Measurements from ENCODE around the gene USP16.
"Not testable (repeated sequence)": the region's sequence is repeated elsewhere in the genome, so short reads cannot be mapped to it uniquely, and the experiment has no call there.

USP16 gene

GRCh38 chr21:29005696-29006095 is 18.8 kb upstream of the USP16 start:
- no peaks in the 10 kb centered on the region for H3K27me3 ChIP-seq (ENCODE audit: insufficient read depth, low read length)
- no peaks in the 10 kb centered on the region for H3K79me2 ChIP-seq (ENCODE audit: control insufficient read depth, insufficient read depth, low read length, unreplicated experiment)
- no peak overlapping the region for H3K27ac ChIP-seq (ENCODE audit: low read depth, low read length)
- H3K4me3 ChIP-seq (ENCODE audit: low read depth, low read length), result no peak overlapping the region
- no peaks in the 10 kb centered on the region for H3K36me3 ChIP-seq (ENCODE audit: insufficient read depth, low read length)
- H2AFZ ChIP-seq (ENCODE audit: low read length, unreplicated experiment), result no peak overlapping the region
- no peaks in the 10 kb centered on the region for H3K4me1 ChIP-seq (ENCODE audit: control insufficient read depth, insufficient read depth, low read length, unreplicated experiment)

- Histone ChIP-seq H3K4me1 (ENCODE audit: control insufficient read depth, insufficient read depth, low read length, unreplicated experiment) (no peaks in the 10 kb centered on the region), H3K4me3 (ENCODE audit: low read depth, low read length) (no peak overlapping the region), H3K36me3 (ENCODE audit: insufficient read depth, low read length) (no peaks in the 10 kb centered on the region), H3K27ac (ENCODE audit: low read depth, low read length) (no peak overlapping the region), H3K27me3 (ENCODE audit: insufficient read depth, low read length) (no peaks in the 10 kb centered on the region), H3K79me2 (ENCODE audit: control insufficient read depth, insufficient read depth, low read length, unreplicated experiment) (no peaks in the 10 kb centered on the region), H2AFZ (ENCODE audit: low read length, unreplicated experiment) (no peak overlapping the region)
Observed at GRCh38 chr21:29007135-29007534, 17.3 kb upstream of the USP16 start.

- no peaks in the 10 kb centered on the region for H3K27me3 ChIP-seq (ENCODE audit: insufficient read depth, low read length)
- no peak overlapping the region for H2AFZ ChIP-seq (ENCODE audit: low read length, unreplicated experiment)
- H3K4me3 ChIP-seq (ENCODE audit: low read depth, low read length), result no peak overlapping the region
- no peaks in the 10 kb centered on the region for H3K4me1 ChIP-seq (ENCODE audit: control insufficient read depth, insufficient read depth, low read length, unreplicated experiment)
- no peak overlapping the region for H3K27ac ChIP-seq (ENCODE audit: low read depth, low read length)
- H3K79me2 ChIP-seq (ENCODE audit: control insufficient read depth, insufficient read depth, low read length, unreplicated experiment), result no peaks in the 10 kb centered on the region
- no peaks in the 10 kb centered on the region for H3K36me3 ChIP-seq (ENCODE audit: insufficient read depth, low read length)
Observed at GRCh38 chr21:29007810-29008209, 16.7 kb upstream of the USP16 start.

DNA sequence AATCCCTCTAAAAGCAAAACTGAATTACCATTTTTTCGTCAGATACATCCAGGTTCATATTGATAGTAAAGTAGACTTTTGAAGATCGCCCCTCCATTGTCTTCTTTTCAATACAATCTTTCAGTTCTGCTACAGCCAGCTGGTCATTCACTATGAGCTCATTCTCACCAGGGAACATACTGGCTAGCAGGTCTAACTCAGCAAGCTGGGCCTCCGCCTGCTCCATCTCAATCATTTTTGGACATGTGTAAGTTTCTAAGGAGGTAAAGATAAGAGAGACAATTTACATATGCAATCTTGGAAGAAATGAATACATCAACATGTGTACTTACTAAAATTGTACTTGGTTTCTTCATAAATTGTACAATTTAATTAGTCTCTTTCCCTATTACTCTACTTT is 16.1 kb upstream of the USP16 start:
- Histone ChIP-seq H3K4me1 (ENCODE audit: control insufficient read depth, insufficient read depth, low read length, unreplicated experiment) (no peaks in the 10 kb centered on the region), H3K36me3 (ENCODE audit: insufficient read depth, low read length) (no peaks in the 10 kb centered on the region), H3K4me3 (ENCODE audit: low read depth, low read length) (no peak overlapping the region), H3K27ac (ENCODE audit: low read depth, low read length) (no peak overlapping the region), H2AFZ (ENCODE audit: low read length, unreplicated experiment) (no peak overlapping the region), H3K27me3 (ENCODE audit: insufficient read depth, low read length) (no peaks in the 10 kb centered on the region), H3K79me2 (ENCODE audit: control insufficient read depth, insufficient read depth, low read length, unreplicated experiment) (no peaks in the 10 kb centered on the region)

GRCh38 chr21:29011236-29011635 is 13.2 kb upstream of the USP16 start:
- not testable (repeated sequence) for H3K27me3 ChIP-seq (ENCODE audit: insufficient read depth, low read length); H3K27ac ChIP-seq (ENCODE audit: low read depth, low read length); H3K4me3 ChIP-seq (ENCODE audit: low read depth, low read length); H2AFZ ChIP-seq (ENCODE audit: low read length, unreplicated experiment); H3K36me3 ChIP-seq (ENCODE audit: insufficient read depth, low read length); H3K79me2 ChIP-seq (ENCODE audit: control insufficient read depth, insufficient read depth, low read length, unreplicated experiment); H3K4me1 ChIP-seq (ENCODE audit: control insufficient read depth, insufficient read depth, low read length, unreplicated experiment)

DNA sequence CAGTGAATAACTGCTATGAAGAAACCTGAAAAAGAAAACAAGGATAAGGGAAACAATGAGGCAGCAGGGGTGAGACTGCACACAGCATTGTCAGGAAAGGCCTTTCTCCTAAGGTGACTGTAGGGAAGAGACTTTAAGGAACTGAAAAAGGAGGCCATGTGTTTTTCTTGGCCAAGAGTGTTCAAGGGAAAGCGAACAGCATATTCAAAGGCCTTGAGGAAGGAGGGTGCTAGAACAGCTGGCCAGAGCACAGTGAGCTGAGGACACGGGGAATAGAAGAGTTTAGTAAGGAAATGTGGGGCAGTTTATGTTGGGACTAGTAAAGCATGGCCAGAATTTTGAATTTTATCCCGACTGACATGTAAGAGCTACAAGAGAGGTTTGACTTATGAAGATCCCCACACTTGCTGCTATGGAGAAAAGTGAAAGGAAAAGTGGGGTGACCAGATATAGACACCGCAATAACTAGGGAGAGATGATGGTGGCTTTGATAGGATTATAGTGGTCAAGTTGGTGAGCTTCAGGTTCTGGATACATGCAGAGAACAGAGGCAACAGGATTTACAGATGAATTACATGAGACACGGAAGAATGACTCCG is 6.7 kb upstream of the USP16 start:
- H3K79me2 ChIP-seq (ENCODE audit: control insufficient read depth, insufficient read depth, low read length, unreplicated experiment), result peaks cover 35% of the 10 kb centered on the region
- no peaks in the 10 kb centered on the region for H3K27me3 ChIP-seq (ENCODE audit: insufficient read depth, low read length)
- H3K36me3 ChIP-seq (ENCODE audit: insufficient read depth, low read length), result no peaks in the 10 kb centered on the region; the same call in 1 of the 2 replicates
- H3K27ac ChIP-seq (ENCODE audit: low read depth, low read length), result peak overlapping the region; percentile 16; the same call in 1 of the 2 replicates
- H3K4me1 ChIP-seq (ENCODE audit: control insufficient read depth, insufficient read depth, low read length, unreplicated experiment), result peaks cover 15% of the 10 kb centered on the region
- peak overlapping the region; percentile 100 for H3K4me3 ChIP-seq (ENCODE audit: low read depth, low read length)
- peak overlapping the region; percentile 48 for H2AFZ ChIP-seq (ENCODE audit: low read length, unreplicated experiment)

GRCh38 chr21:29018540-29018939 is 5.9 kb upstream of the USP16 start:
- peak overlapping the region; percentile 51; the same call in 1 of the 2 replicates for H3K27ac ChIP-seq (ENCODE audit: low read depth, low read length)
- peak overlapping the region; percentile 90 for H2AFZ ChIP-seq (ENCODE audit: low read length, unreplicated experiment)
- no peaks in the 10 kb centered on the region for H3K27me3 ChIP-seq (ENCODE audit: insufficient read depth, low read length)
- peak overlapping the region; percentile 100 for H3K4me3 ChIP-seq (ENCODE audit: low read depth, low read length)
- no peaks in the 10 kb centered on the region; the same call in 1 of the 2 replicates for H3K36me3 ChIP-seq (ENCODE audit: insufficient read depth, low read length)
- H3K79me2 ChIP-seq (ENCODE audit: control insufficient read depth, insufficient read depth, low read length, unreplicated experiment), result peaks cover 35% of the 10 kb centered on the region
- H3K4me1 ChIP-seq (ENCODE audit: control insufficient read depth, insufficient read depth, low read length, unreplicated experiment), result peaks cover 15% of the 10 kb centered on the region

DNA sequence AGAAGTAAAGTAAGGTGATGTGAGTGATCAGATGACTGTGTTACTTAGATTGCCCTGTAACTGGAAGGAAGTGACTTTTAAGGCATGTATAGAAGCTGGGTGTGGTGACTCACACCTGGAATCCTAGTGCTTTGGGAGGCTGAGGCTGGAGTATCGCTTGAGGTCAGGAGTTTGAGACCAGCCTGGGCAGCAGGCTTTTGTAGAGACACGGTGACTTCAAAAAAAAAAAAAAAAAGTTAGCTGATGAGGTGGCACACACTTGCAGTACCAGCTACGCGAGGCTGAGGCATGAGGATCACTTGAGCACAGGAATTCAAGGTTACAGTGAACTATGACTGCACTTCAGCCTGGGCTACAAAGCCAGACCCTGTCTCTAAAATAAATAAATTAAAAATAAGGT is 2.3 kb upstream of the USP16 start:
- H3K27ac ChIP-seq (ENCODE audit: low read depth, low read length), result no peak overlapping the region
- H3K27me3 ChIP-seq (ENCODE audit: insufficient read depth, low read length), result no peaks in the 10 kb centered on the region
- peaks cover 43% of the 10 kb centered on the region for H3K79me2 ChIP-seq (ENCODE audit: control insufficient read depth, insufficient read depth, low read length, unreplicated experiment)
- no peaks in the 10 kb centered on the region for H3K36me3 ChIP-seq (ENCODE audit: insufficient read depth, low read length)
- peaks cover 25% of the 10 kb centered on the region for H3K4me1 ChIP-seq (ENCODE audit: control insufficient read depth, insufficient read depth, low read length, unreplicated experiment)
- H3K4me3 ChIP-seq (ENCODE audit: low read depth, low read length), result no peak overlapping the region
- H2AFZ ChIP-seq (ENCODE audit: low read length, unreplicated experiment), result no peak overlapping the region

GRCh38 chr21:29025328-29025713 is 853 bp downstream of the USP16 start:
- H3K36me3 ChIP-seq (ENCODE audit: insufficient read depth, low read length), result no peaks in the 10 kb centered on the region
- peak overlapping the region; percentile 82 for H3K4me3 ChIP-seq (ENCODE audit: low read depth, low read length)
- H3K27ac ChIP-seq (ENCODE audit: low read depth, low read length), result peak overlapping the region; percentile 96
- peaks cover 9% of the 10 kb centered on the region for H3K4me1 ChIP-seq (ENCODE audit: control insufficient read depth, insufficient read depth, low read length, unreplicated experiment)
- H3K27me3 ChIP-seq (ENCODE audit: insufficient read depth, low read length), result no peaks in the 10 kb centered on the region
- H3K79me2 ChIP-seq (ENCODE audit: control insufficient read depth, insufficient read depth, low read length, unreplicated experiment), result peaks cover 31% of the 10 kb centered on the region
- peak overlapping the region; percentile 37 for H2AFZ ChIP-seq (ENCODE audit: low read length, unreplicated experiment)

- peaks cover 31% of the 10 kb centered on the region for H3K79me2 ChIP-seq (ENCODE audit: control insufficient read depth, insufficient read depth, low read length, unreplicated experiment)
- H3K36me3 ChIP-seq (ENCODE audit: insufficient read depth, low read length), result peaks cover 4% of the 10 kb centered on the region; the same call in 1 of the 2 replicates
- H3K4me3 ChIP-seq (ENCODE audit: low read depth, low read length), result no peak overlapping the region
- no peak overlapping the region for H2AFZ ChIP-seq (ENCODE audit: low read length, unreplicated experiment)
- no peaks in the 10 kb centered on the region for H3K27me3 ChIP-seq (ENCODE audit: insufficient read depth, low read length)
- H3K27ac ChIP-seq (ENCODE audit: low read depth, low read length), result no peak overlapping the region
- H3K4me1 ChIP-seq (ENCODE audit: control insufficient read depth, insufficient read depth, low read length, unreplicated experiment), result peaks cover 9% of the 10 kb centered on the region
Observed at GRCh38 chr21:29029524-29029923, 5.1 kb downstream of the USP16 start.

DNA sequence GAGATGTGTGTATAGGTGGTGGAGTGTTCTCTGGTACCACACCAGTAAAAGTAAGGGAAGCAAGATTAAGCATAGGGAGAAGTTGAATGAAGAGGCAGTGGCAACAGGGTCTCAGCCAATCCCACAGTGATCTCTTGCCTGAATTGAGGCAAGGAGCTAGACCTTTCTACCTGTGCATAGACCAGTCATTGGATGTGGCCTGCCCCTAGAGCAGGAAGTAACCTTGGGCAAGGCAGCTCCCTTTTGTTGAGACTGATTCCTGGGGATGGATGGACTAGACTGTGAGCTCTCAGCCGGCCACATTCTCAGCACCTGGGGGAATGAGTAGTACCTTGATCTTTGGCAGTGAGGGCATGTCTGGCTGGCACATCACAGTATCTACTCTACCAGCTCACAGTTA is 6.4 kb downstream of the USP16 start:
- peaks cover 21% of the 10 kb centered on the region for H3K79me2 ChIP-seq (ENCODE audit: control insufficient read depth, insufficient read depth, low read length, unreplicated experiment)
- no peak overlapping the region for H3K4me3 ChIP-seq (ENCODE audit: low read depth, low read length)
- no peak overlapping the region for H2AFZ ChIP-seq (ENCODE audit: low read length, unreplicated experiment)
- no peak overlapping the region for H3K27ac ChIP-seq (ENCODE audit: low read depth, low read length)
- H3K36me3 ChIP-seq (ENCODE audit: insufficient read depth, low read length), result peaks cover 4% of the 10 kb centered on the region; the same call in 1 of the 2 replicates
- H3K4me1 ChIP-seq (ENCODE audit: control insufficient read depth, insufficient read depth, low read length, unreplicated experiment), result peaks cover 4% of the 10 kb centered on the region
- no peaks in the 10 kb centered on the region for H3K27me3 ChIP-seq (ENCODE audit: insufficient read depth, low read length)
